IMR-90 (cell line): ENCODE results near the gene NDUFB4. TPM values are rescaled to one million over a fixed set of nuclear protein-coding genes. Genes with fewer than 3 reads are reported as not detected.

Experiments
- ATAC-seq: fragments of 200-7000 bp; cut with Tn5 transposase; 2 replicates; pipeline ENCODE4 v1.9.1; 2020; ENCODE audit warnings: low read depth, mild to moderate bottlenecking, moderate library complexity
- BruUV-seq: library from RNA; stranded (reverse); fragments of 400-500 nt; replicated peaks from 2 replicates; lab custom pipeline; 2021; lab: Mats Ljungman, UMichigan
- CTCF ChIA-PET: fragments of 300-600 bp; formaldehyde crosslinking; extraction: SDS; loops from one replicate; lab custom pipeline; 2021; ENCODE audit warnings: antibody characterized with exemption; lab: Yijun Ruan, JAX
- POLR2A ChIA-PET: fragments of 300-600 bp; sonication (Branson Sonifier 250); formaldehyde crosslinking; loops from one replicate; lab custom pipeline; 2022; ENCODE audit warnings: antibody characterized with exemption; ENCODE audit not compliant: unreplicated experiment; lab: Charles Lee
- DNase-seq: peaks from one replicate; pipeline ENCODE4 v3.0.0; 2013
- H2AFZ ChIP-seq: replicated peaks from 2 replicates; pipeline ENCODE3; 2013; ENCODE audit warnings: low read length, mild to moderate bottlenecking; ENCODE audit not compliant: poor library complexity
- H2AK5ac ChIP-seq: 2 replicates; pipeline ENCODE4 v1.6.1; 2013; ENCODE audit warnings: low read depth, low read length, inconsistent platforms
- H2AK9ac ChIP-seq: replicated peaks from 2 replicates; pipeline ENCODE3; 2013; ENCODE audit warnings: mild to moderate bottlenecking, low read depth, low read length, moderate library complexity; ENCODE audit not compliant: poor library complexity
- H2BK120ac ChIP-seq: 2 replicates; pipeline ENCODE4 v1.6.1; 2013; ENCODE audit warnings: low read depth, low read length, inconsistent platforms
- H2BK15ac ChIP-seq: 3 replicates; pipeline ENCODE4 v1.6.1; 2013; ENCODE audit warnings: low read depth, low read length, inconsistent platforms
- H2BK20ac ChIP-seq: 2 replicates; pipeline ENCODE4 v1.6.1; 2013; ENCODE audit warnings: low read depth, mild to moderate bottlenecking, inconsistent platforms, low read length, moderate library complexity
- H2BK5ac ChIP-seq: 2 replicates; pipeline ENCODE4 v1.6.1; 2013; ENCODE audit warnings: mild to moderate bottlenecking, low read depth, low read length, inconsistent platforms; ENCODE audit not compliant: poor library complexity, severe bottlenecking
- H3K14ac ChIP-seq: replicated peaks from 2 replicates; pipeline ENCODE4 v1.6.1; 2013; ENCODE audit warnings: low read depth, low read length, inconsistent platforms
- H3K18ac ChIP-seq: 2 replicates; pipeline ENCODE4 v1.6.1; 2013; ENCODE audit warnings: low read depth, low read length, control low read depth
- H3K23ac ChIP-seq: 2 replicates; pipeline ENCODE4 v1.6.1; 2013; ENCODE audit warnings: low read depth, low read length, inconsistent platforms
- H3K27ac ChIP-seq: 2 replicates; pipeline ENCODE4 v1.5.1; 2013; ENCODE audit warnings: mild to moderate bottlenecking, control low read depth, low read length; ENCODE audit not compliant: insufficient read depth
- H3K27me3 ChIP-seq: 2 replicates; pipeline ENCODE4 v1.6.1; 2013; ENCODE audit warnings: low read length; ENCODE audit not compliant: control insufficient read depth, insufficient read depth
- H3K36me3 ChIP-seq: 2 replicates; pipeline ENCODE4 v1.6.1; 2013; ENCODE audit warnings: low read length, mixed read lengths; ENCODE audit not compliant: control insufficient read depth, insufficient read depth
- H3K4ac ChIP-seq: 2 replicates; pipeline ENCODE4 v1.6.1; 2013; ENCODE audit warnings: low read depth, low read length, inconsistent platforms
- H3K4me1 ChIP-seq: 2 replicates; pipeline ENCODE4 v1.6.1; 2013; ENCODE audit warnings: low read length, mixed read lengths; ENCODE audit not compliant: control insufficient read depth, insufficient read depth
- H3K4me2 ChIP-seq: 2 replicates; pipeline ENCODE4 v1.6.1; 2013; ENCODE audit warnings: low read depth, mild to moderate bottlenecking, control low read depth, low read length, moderate library complexity
- H3K4me3 ChIP-seq: 2 replicates; pipeline ENCODE4 v1.5.1; 2013; ENCODE audit warnings: low read depth, mild to moderate bottlenecking, control low read depth, low read length, moderate library complexity; ENCODE audit not compliant: insufficient read depth
- H3K56ac ChIP-seq: 2 replicates; pipeline ENCODE4 v1.6.1; 2013; ENCODE audit warnings: low read length, inconsistent platforms; ENCODE audit not compliant: insufficient read depth; ENCODE audit errors: extremely low read depth
- H3K79me1 ChIP-seq, 2 experiments: 2 replicates each; pipeline ENCODE4 v1.6.1; 2013; ENCODE audit warnings: low read length in 2 of 2, inconsistent platforms in 1 of 2, low read depth in 1 of 2
- H3K9ac ChIP-seq: 2 replicates; pipeline ENCODE4 v1.6.1; 2013; ENCODE audit warnings: low read depth, low read length, control low read depth
- H3K9me1 ChIP-seq: 2 replicates; pipeline ENCODE4 v1.6.1; 2013; ENCODE audit warnings: low read length, inconsistent platforms; ENCODE audit not compliant: insufficient read depth
- H3K9me3 ChIP-seq: 2 replicates; pipeline ENCODE4 v1.6.1; 2013; ENCODE audit warnings: low read length; ENCODE audit not compliant: control insufficient read depth, insufficient read depth
- H4K20me1 ChIP-seq: 2 replicates; pipeline ENCODE4 v1.6.1; 2013; ENCODE audit warnings: low read length, inconsistent platforms; ENCODE audit not compliant: insufficient read depth
- H4K5ac ChIP-seq: 2 replicates; pipeline ENCODE4 v1.6.1; 2013; ENCODE audit warnings: mild to moderate bottlenecking, low read depth, low read length, control low read depth
- H4K8ac ChIP-seq, 2 experiments: 2 replicates each; pipeline ENCODE4 v1.6.1; 2013; ENCODE audit warnings: low read depth in 2 of 2, low read length in 2 of 2, control low read depth in 1 of 2, inconsistent platforms in 1 of 2
- H4K91ac ChIP-seq: 2 replicates; pipeline ENCODE4 v1.6.1; 2013; ENCODE audit warnings: low read depth, low read length, inconsistent platforms; ENCODE audit not compliant: insufficient read depth
- BHLHE40 ChIP-seq: fragments of 150-350 bp; IDR thresholded peaks from 2 replicates; pipeline ENCODE4 v1.6.1; 2016; ENCODE audit warnings: mild to moderate bottlenecking, low read depth, low read length
- CEBPB ChIP-seq: IDR thresholded peaks from 2 replicates; pipeline ENCODE4 v1.6.1; 2012; ENCODE audit warnings: low read depth, low read length, improper control_type of control experiment
- CHD1 ChIP-seq: IDR thresholded peaks from 2 replicates; pipeline ENCODE4 v1.6.1; 2012; ENCODE audit warnings: low read depth, low read length, improper control_type of control experiment
- CTCF ChIP-seq: conservative IDR thresholded peaks from 2 replicates; pipeline ENCODE4 v1.5.1; 2012; ENCODE audit warnings: mild to moderate bottlenecking, low read depth, low read length, improper control_type of control experiment
- ELK1 ChIP-seq: fragments of 150-350 bp; IDR thresholded peaks from 2 replicates; pipeline ENCODE4 v1.6.1; 2016; ENCODE audit warnings: low read depth, mild to moderate bottlenecking, low read length, moderate library complexity, borderline replicate concordance
- MAFK ChIP-seq: IDR thresholded peaks from 2 replicates; pipeline ENCODE4 v1.6.1; 2012; ENCODE audit warnings: low read depth, low read length, improper control_type of control experiment
- MAZ ChIP-seq: IDR thresholded peaks from 2 replicates; pipeline ENCODE4 v1.6.1; 2012; ENCODE audit warnings: low read depth, mild to moderate bottlenecking, low read length, improper control_type of control experiment, moderate library complexity, borderline replicate concordance
- NFE2L2 ChIP-seq: fragments of 150-350 bp; IDR thresholded peaks from 2 replicates; pipeline ENCODE4 v1.6.1; 2016; ENCODE audit warnings: low read depth, mild to moderate bottlenecking, low read length
- RAD21 ChIP-seq: IDR thresholded peaks from 2 replicates; pipeline ENCODE4 v1.6.1; 2012; ENCODE audit warnings: low read length, improper control_type of control experiment
- RCOR1 ChIP-seq: IDR thresholded peaks from 2 replicates; pipeline ENCODE4 v1.6.1; 2012; ENCODE audit warnings: mild to moderate bottlenecking, low read length, improper control_type of control experiment; ENCODE audit not compliant: insufficient replicate concordance
- RFX5 ChIP-seq: IDR thresholded peaks from 2 replicates; pipeline ENCODE4 v1.8.0; 2012; ENCODE audit warnings: low read depth, mild to moderate bottlenecking, low read length, moderate library complexity
- SMC3 ChIP-seq: fragments of 150-350 bp; IDR thresholded peaks from 2 replicates; pipeline ENCODE4 v1.6.1; 2016; ENCODE audit warnings: low read depth, mild to moderate bottlenecking, antibody characterized with exemption, low read length, moderate library complexity
- USF2 ChIP-seq: fragments of 150-350 bp; IDR thresholded peaks from 2 replicates; pipeline ENCODE4 v1.6.1; 2017; ENCODE audit warnings: mild to moderate bottlenecking, antibody characterized with exemption, low read length, low read depth
- WGBS, 2 experiments: methylation state at CpG; one replicate each; pipeline versions ENCODE4 v1.1.5 to v1.1.7; 2013; ENCODE audit warnings: missing lambda C conversion rate in 2 of 2; ENCODE audit not compliant: insufficient read length in 1 of 2; ENCODE audit errors: extremely low coverage in 2 of 2; 5-methylcytosine and 5-hydroxymethylcytosine counted together
- dilution Hi-C: fragments of 300-500 bp; cut with HindIII; formaldehyde crosslinking; loops from one replicate; pipeline ENCODE4 v1.14.3; 2018; ENCODE audit warnings: low sequenced_read_pairs; ENCODE audit not compliant: unreplicated experiment
- in situ Hi-C: fragments of 300-500 bp; cut with MboI; formaldehyde crosslinking; loops from 3 replicates; pipeline ENCODE4 v1.14.3; 2019; ENCODE audit warnings: low sequenced_read_pairs, inconsistent platforms, mixed read lengths
- intact Hi-C: fragments of 100-400 bp; cut with micrococcal nuclease; formaldehyde crosslinking; loops from 2 replicates; pipeline ENCODE4 v1.10.0; 2022
- polyA plus RNA-seq, 3 experiments: library from polyadenylated mRNA; depleted of rRNA; stranded (reverse); fragments of >200 nt; gene quantifications; 2 replicates each; pipeline ENCODE4 v1.2.3, GENCODE V29; 2012; ENCODE audit warnings: low replicate concordance in 1 of 3
- total RNA-seq: library from RNA; depleted of rRNA; stranded (reverse); fragments of >200 nt; gene quantifications from 2 replicates; pipeline ENCODE4 v1.2.3, GENCODE V29; 2012

Gene NDUFB4
- total and polyA plus RNA-seq, 2 of the 4 experiments (the other 2 are of a cell fraction) = 53.9 to 278 TPM

- no peak overlapping the region; the same call in 1 of the 2 replicates for H3K14ac ChIP-seq
- H3K9me3 ChIP-seq = no peaks in the 10 kb centered on the region
- BruUV-seq = no TSS peak
- peaks cover 6% of the 10 kb centered on the region for H3K4me1 ChIP-seq
- H3K56ac ChIP-seq = no peak overlapping the region
- WGBS, 2 experiments = 27% methylated on average over 3 of the region's 10 CpGs; no CpG with 5 or more reads in 1 of the 2 experiments
- no peak overlapping the region for H3K18ac ChIP-seq
- H4K8ac ChIP-seq = no peak overlapping the region
- H3K9ac ChIP-seq = no peak overlapping the region
- peak overlapping the region; percentile 9; the same call in 1 of the 2 replicates for H3K4me2 ChIP-seq
- H2AK9ac ChIP-seq = no peak overlapping the region
- no peaks in the 10 kb centered on the region for H4K20me1 ChIP-seq
- H3K23ac ChIP-seq = no peak overlapping the region
- H2BK120ac ChIP-seq = no peak overlapping the region
- no peak overlapping the region for H2BK20ac ChIP-seq
- POLR2A ChIA-PET = no interaction called here
- no peak overlapping the region; the same call in 2 of the 3 replicates for H2BK15ac ChIP-seq
- H3K27me3 ChIP-seq = no peaks in the 10 kb centered on the region
- in situ Hi-C loops = loop anchor here (5.0 to 25.0 kb wide), 2 partner anchors 231 to 926 kb away; no protein-coding TSS in a partner anchor
- H2AFZ ChIP-seq = peak overlapping the region; percentile 55
- no peak overlapping the region for H3K27ac ChIP-seq
- H3K9me1 ChIP-seq = peaks cover 6% of the 10 kb centered on the region; the same call in 1 of the 2 replicates
- H2AK5ac ChIP-seq = 0 out of 2 replicates have a peak overlapping the region, but pooled peaks have one; percentile 44
- H4K91ac ChIP-seq = no peak overlapping the region
- no peak overlapping the region for H4K5ac ChIP-seq
- dilution Hi-C loops = no loop called here
- CTCF ChIA-PET = interaction anchor here (0.8 to 2.0 kb wide), 8 partner anchors 10 to 233 kb away, joined by 3 to 20 read pairs (median 4); no protein-coding TSS in a partner anchor
- H2BK5ac ChIP-seq = no peak overlapping the region
- peak; percentile 73 for DNase-seq
- no peak overlapping the region for H3K4ac ChIP-seq
- no peaks in the 10 kb centered on the region; a peak in 1 of 4 replicates for H3K79me1 ChIP-seq
- no peak overlapping the region for H3K4me3 ChIP-seq
- intact Hi-C loops = loop anchor here (1.0 to 10.0 kb wide), 6 partner anchors 127 to 967 kb away; partner anchors contain the start of genes GTF2E1, RABL3 and STXBP5L
- ATAC-seq = peak; percentile 59
- H3K36me3 ChIP-seq = no peaks in the 10 kb centered on the region
- TF ChIP-seq MAZ (no peak), CHD1 (no peak), RAD21 (peak; percentile 86), NFE2L2 (no peak), CEBPB (no peak), USF2 (no peak), CTCF (peak; percentile 87), RFX5 (no peak), SMC3 (peak; percentile 90), MAFK (no peak), ELK1 (no peak), RCOR1 (no peak), BHLHE40 (no peak)
Observed at GRCh38 chr3:120561251-120562045, 34.7 kb upstream of the NDUFB4 start.
